Measurements from ENCODE around the gene MON2.
"Not testable (repeated sequence)": the region's sequence is repeated elsewhere in the genome, so short reads cannot be mapped to it uniquely, and the experiment has no call there.

The MON2 gene

DNA sequence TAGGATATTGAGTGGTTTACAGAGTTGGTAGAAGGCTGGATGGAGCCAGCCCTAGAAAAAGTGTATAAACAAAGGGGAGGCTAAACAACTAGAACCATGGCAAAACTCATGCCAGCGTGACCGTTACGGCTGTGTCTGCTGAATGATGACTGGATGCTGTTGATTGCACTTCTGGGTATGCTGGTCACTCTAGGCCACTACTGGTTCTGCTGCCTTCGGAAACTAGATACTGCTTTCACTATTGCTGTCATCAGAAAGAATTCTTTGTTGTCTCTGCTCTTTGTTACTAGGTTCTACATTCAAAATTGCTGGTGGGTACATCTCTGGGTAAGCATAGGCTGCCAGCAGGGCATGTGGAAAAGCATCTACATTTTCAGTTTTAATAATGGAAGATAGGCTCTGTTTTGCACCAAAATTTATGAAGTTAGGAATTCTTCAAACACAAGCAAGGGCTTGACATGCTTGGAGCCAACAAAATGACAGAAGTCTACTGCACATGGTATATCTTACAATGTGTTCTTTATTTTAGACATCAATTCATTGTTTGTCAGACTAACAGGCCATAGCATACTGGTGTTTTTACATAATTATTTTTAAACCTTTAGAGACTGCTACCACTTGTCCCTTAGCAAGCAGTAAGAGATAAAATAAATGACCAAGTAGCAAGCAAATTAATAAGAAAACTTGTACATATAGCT is 15.4 kb downstream of the MON2 start:
- DNase-seq (ENCODE audit: low read depth in 2 of 2) = no peak
- TF ChIP-seq, protein P1, sequence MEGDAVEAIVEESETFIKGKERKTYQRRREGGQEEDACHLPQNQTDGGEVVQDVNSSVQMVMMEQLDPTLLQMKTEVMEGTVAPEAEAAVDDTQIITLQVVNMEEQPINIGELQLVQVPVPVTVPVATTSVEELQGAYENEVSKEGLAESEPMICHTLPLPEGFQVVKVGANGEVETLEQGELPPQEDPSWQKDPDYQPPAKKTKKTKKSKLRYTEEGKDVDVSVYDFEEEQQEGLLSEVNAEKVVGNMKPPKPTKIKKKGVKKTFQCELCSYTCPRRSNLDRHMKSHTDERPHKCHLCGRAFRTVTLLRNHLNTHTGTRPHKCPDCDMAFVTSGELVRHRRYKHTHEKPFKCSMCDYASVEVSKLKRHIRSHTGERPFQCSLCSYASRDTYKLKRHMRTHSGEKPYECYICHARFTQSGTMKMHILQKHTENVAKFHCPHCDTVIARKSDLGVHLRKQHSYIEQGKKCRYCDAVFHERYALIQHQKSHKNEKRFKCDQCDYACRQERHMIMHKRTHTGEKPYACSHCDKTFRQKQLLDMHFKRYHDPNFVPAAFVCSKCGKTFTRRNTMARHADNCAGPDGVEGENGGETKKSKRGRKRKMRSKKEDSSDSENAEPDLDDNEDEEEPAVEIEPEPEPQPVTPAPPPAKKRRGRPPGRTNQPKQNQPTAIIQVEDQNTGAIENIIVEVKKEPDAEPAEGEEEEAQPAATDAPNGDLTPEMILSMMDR (IDR thresholded peaks at IDR 0.05; ENCODE audit: low read depth, low read length) = no peak
- no peak overlapping the region for H3K4me3 ChIP-seq (replicated peaks in 1 of 2; ENCODE audit: low read depth in 2 of 2, low read length in 2 of 2)

DNA sequence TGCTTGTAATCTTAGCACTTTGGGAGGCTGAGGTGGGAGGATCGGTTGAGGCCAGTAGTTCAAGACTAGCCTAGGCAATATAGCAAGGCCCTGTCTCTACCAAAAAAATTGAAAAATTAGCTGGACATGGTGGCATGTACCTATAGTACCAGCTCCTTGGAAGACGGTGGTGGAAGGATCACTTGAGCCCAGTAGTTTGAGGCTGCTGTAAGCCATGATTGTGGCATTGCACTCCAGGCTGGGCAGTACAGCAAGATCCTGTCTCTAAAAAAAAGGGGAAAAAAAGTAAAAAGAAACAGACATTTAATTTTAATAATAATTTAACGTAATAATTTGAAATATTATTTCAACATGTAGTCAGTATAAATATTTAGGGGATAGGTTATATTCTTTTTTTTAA is 16.1 kb downstream of the MON2 start:
- no peak overlapping the region for H3K4me3 ChIP-seq (replicated peaks in 1 of 2; ENCODE audit: low read depth in 2 of 2, low read length in 2 of 2)
- no peak for DNase-seq (ENCODE audit: low read depth in 2 of 2)
- TF ChIP-seq, protein P1 (IDR thresholded peaks at IDR 0.05; ENCODE audit: low read depth, low read length) = no peak

DNA sequence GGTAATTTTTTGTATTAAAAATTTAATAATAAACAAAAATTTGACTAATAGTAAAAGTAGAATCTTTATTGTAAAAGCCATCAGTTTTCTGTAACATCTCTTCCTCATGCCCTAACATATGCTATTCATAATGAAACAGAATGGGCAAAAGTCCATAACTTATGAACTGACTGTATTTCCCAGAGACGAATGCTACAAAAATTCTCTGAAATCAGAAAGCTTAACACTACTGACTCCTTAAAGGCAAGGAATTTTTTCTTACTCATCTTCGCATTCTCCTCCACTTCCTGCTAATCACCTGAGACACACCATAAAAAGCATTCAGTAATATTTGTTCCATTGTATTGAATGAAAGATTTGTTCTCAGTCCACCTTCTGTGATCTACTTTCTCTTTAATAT is 17.6 kb downstream of the MON2 start:
- no peak overlapping the region for H3K4me3 ChIP-seq (replicated peaks in 1 of 2; ENCODE audit: low read depth in 2 of 2, low read length in 2 of 2)
- TF ChIP-seq, protein P1 (IDR thresholded peaks at IDR 0.05; ENCODE audit: low read depth, low read length) = no peak
- DNase-seq (ENCODE audit: low read depth in 2 of 2) = peak in 1 of 2 donors; percentile 28

- no peak overlapping the region for H3K4me3 ChIP-seq (replicated peaks in 1 of 2; ENCODE audit: low read depth in 2 of 2, low read length in 2 of 2)
- no peak for DNase-seq (ENCODE audit: low read depth in 2 of 2)
- TF ChIP-seq, protein P1 (IDR thresholded peaks at IDR 0.05; ENCODE audit: low read depth, low read length) = no peak
Measured at GRCh38 chr12:62505786-62506185, 39.2 kb downstream of the MON2 start.

DNA sequence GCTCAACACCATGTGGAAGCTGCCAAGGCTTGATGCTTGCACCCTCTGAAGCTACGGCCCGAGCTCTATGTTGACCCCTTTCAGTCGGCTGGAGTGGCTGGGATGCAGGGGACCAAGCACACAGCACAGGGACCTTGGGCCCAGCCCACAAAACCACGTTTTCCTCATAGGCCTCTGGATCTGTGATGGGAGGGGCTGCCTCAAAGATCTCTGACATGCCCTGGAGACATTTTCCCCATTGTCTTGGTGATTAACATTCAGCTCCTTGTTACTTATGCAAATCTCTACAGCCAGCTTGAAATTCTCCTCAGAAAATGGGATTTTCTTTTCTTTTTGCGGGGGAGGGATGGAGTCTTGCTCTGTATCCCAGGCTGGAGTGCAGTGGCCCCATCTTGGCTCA is 46.3 kb downstream of the MON2 start:
- H3K4me3 ChIP-seq (replicated peaks in 1 of 2; ENCODE audit: low read depth in 2 of 2, low read length in 2 of 2) = no peak overlapping the region
- TF ChIP-seq, protein P1 (IDR thresholded peaks at IDR 0.05; ENCODE audit: low read depth, low read length) = no peak
- DNase-seq (ENCODE audit: low read depth in 2 of 2) = no peak

DNA sequence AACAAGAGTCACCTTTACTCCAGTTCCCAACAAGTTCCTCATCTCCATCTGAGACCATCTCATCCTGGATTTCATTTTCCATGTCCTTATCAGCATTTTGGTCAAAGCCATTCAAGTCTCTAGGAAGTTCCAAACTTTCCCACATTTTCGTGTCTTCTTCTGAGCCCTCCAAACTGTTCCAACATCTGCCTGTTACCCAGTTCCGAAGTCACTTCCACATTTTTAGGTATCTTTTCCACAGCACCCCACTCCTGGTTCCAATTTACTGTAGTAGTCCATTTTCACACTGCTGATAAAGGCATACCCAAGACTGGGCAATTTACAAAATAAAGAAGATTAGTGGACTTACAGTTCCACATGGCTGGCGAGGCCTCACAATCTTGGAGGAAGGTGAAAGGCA is 47.5 kb downstream of the MON2 start:
- not testable (repeated sequence) for H3K4me3 ChIP-seq (replicated peaks in 1 of 2; ENCODE audit: low read depth in 2 of 2, low read length in 2 of 2); DNase-seq (ENCODE audit: low read depth in 2 of 2)

DNA sequence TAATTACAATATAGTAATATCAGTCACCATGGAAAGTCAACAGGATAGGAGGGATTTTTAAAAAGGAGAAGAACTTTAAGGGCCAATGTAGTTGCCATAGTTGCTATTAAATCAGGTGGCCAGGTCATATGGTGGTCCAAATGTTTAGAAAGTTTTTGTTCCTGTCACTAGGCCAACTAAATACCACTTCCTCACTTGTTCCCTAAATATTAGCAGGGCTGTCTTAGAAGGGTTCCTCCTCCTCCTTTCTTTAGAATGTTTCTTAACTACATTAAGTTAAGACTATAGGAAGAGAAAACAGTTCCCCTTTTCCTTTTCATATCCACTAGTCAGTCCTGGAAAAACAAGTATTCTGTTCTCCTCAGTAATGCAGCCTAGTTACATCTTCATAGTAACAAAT is 50.3 kb downstream of the MON2 start:
- no peak overlapping the region for H3K4me3 ChIP-seq (replicated peaks in 1 of 2; ENCODE audit: low read depth in 2 of 2, low read length in 2 of 2)
- DNase-seq (ENCODE audit: low read depth in 2 of 2) = no peak
- TF ChIP-seq, protein P1 (IDR thresholded peaks at IDR 0.05; ENCODE audit: low read depth, low read length) = no peak
